ENCODE data around the gene GORASP2.

DNA sequence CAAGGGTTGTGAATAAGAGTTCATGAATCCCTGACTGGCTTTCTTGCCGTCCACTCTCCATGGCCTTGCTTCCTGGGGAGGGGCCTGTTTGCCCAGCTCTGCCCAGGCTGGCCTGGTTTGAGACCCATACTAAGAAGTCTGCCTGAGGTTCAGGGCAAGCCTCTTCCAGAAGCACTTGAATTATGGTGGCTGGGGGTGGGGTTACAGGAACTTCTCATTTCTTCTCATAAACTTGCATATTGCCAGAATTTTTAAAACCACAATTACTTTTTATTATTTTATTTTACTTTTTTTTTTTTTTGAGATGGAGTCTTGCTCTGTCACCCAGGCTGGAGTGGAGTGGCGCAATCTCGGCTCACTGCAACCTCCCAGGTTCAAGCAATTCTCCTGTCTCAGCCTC is 42.0 kb downstream of the GORASP2 start:
- TF ChIP-seq, protein P1, sequence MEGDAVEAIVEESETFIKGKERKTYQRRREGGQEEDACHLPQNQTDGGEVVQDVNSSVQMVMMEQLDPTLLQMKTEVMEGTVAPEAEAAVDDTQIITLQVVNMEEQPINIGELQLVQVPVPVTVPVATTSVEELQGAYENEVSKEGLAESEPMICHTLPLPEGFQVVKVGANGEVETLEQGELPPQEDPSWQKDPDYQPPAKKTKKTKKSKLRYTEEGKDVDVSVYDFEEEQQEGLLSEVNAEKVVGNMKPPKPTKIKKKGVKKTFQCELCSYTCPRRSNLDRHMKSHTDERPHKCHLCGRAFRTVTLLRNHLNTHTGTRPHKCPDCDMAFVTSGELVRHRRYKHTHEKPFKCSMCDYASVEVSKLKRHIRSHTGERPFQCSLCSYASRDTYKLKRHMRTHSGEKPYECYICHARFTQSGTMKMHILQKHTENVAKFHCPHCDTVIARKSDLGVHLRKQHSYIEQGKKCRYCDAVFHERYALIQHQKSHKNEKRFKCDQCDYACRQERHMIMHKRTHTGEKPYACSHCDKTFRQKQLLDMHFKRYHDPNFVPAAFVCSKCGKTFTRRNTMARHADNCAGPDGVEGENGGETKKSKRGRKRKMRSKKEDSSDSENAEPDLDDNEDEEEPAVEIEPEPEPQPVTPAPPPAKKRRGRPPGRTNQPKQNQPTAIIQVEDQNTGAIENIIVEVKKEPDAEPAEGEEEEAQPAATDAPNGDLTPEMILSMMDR (IDR thresholded peaks at IDR 0.05; ENCODE audit: low read length) = no peak
- TF ChIP-seq EZH2 (optimal IDR thresholded peaks at IDR 0.05; ENCODE audit: low read depth, low read length) = no peak
- no peak for TF ChIP-seq EZH2phosphoT487 (IDR thresholded peaks at IDR 0.05; ENCODE audit: low read length)

All from MM.1S (cell line).